A673 (cell line): Measurements from ENCODE around the gene ALG6.

ENCODE experiments used
- CTCF ChIP-seq: fragments of 300-800, 200-600 bp; sonication (generic); conservative IDR thresholded peaks from 2 replicates; pipeline ENCODE4 v1.5.1; 2017; ENCODE audit warnings: low read depth, mild to moderate bottlenecking, antibody characterized with exemption, low read length, moderate library complexity, mixed read lengths
- EZH2 ChIP-seq: fragments of 200-600 bp; sonication (generic); IDR thresholded peaks from 2 replicates; pipeline ENCODE4 v1.6.1; 2017; ENCODE audit warnings: borderline replicate concordance, low read depth, mild to moderate bottlenecking, mixed read lengths, antibody characterized with exemption, low read length; ENCODE audit not compliant: poor library complexity, severe bottlenecking

DNA sequence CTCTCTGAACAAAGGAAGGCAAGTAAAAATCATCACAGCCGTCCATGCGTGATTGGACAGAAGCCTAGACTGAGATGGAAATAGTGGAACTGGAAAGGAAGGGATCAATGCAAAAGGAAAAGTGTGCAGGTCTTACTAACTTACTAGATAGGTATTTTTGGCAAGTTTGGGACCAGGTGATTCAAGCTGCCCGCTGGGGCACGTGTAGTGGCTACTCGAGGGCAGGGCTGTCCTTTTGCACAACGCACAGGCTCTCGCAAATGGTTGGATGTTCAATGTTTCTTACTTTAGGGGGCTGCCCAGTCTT, 566 bp upstream of the ALG6 start:
- TF ChIP-seq CTCF (no peak), EZH2 (no peak)
